Activated naive CD8-positive, alpha-beta T cell treated with anti-CD3 and anti-CD28 coated beads for 36 hours (primary cell): ENCODE measurements around the gene CMSS1. TPM values are rescaled to one million over a fixed set of nuclear protein-coding genes. Genes with fewer than 3 reads are reported as not detected.

Experiments
- DNase-seq: peaks from one replicate; pipeline ENCODE4 v3.0.0; 2021
- H3K27ac Mint-ChIP-seq: one replicate; pipeline ENCODE4 v1.8.0; 2022; ENCODE audit warnings: mild to moderate bottlenecking, moderate library complexity, mixed read lengths
- H3K27me3 Mint-ChIP-seq: one replicate; pipeline ENCODE4 v1.8.0; 2022; ENCODE audit warnings: mild to moderate bottlenecking, mixed read lengths
- H3K36me3 Mint-ChIP-seq: one replicate; pipeline ENCODE4 v1.8.0; 2021; ENCODE audit warnings: mild to moderate bottlenecking, mixed read lengths
- H3K4me1 Mint-ChIP-seq: one replicate; pipeline ENCODE4 v1.8.0; 2021; ENCODE audit warnings: mixed read lengths
- H3K4me3 Mint-ChIP-seq: one replicate; pipeline ENCODE4 v1.8.0; 2022; ENCODE audit warnings: mild to moderate bottlenecking, moderate library complexity, mixed read lengths
- H3K9me3 Mint-ChIP-seq: one replicate; pipeline ENCODE4 v1.8.0; 2022; ENCODE audit warnings: mixed read lengths
- total RNA-seq, 2 experiments: library from RNA; stranded (reverse); gene quantifications; one replicate each; pipeline ENCODE4 v1.2.3, GENCODE V29; 2021

Gene CMSS1
- total RNA-seq, 2 experiments from 2014 or later: 121 to 122 TPM

DNA sequence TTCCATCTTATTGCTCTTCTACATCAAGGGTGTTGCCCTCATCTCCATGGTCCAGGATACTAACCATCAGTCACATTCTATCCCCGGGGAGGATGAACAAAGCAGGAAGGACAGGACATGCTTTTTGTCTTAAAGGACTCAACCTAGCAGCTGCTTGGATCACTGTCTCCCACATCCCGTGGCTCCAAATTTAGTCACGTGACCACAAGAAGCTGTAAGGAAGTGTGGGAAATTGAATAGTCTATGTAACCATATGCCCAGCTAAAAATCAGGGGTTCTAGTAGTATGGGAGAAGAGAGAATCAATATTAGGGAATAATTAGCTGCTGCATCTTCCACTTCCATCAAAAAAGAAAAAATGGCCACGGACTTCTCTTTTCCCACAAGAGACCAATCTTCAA is 18.2 kb upstream of the CMSS1 start:
- H3K4me3 Mint-ChIP-seq: no peak overlapping the region
- no peaks in the 10 kb centered on the region for H3K4me1 Mint-ChIP-seq
- no peak overlapping the region for H3K27ac Mint-ChIP-seq
- H3K27me3 Mint-ChIP-seq: no peaks in the 10 kb centered on the region
- H3K36me3 Mint-ChIP-seq: peaks cover 9% of the 10 kb centered on the region
- H3K9me3 Mint-ChIP-seq: peaks cover 7% of the 10 kb centered on the region
- no peak for DNase-seq

DNA sequence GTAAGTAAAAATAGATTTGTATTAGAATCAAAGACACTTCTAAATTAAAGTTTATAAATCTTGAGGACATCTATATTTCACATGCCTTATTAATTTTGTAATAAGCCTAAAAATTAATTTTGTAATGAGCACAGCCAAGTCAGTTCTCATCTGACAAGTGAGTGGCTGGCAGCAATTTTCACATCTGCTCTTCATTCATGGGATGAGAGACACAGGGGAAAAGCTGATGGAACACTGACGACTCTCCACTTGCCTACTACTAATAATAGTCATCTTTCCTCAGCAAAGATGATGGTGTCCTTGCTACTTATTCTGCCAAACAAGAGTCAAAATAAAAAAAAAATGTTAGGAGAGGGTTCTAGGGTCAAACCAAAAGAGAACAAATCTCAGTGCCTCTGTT is 14.4 kb upstream of the CMSS1 start:
- Mint-ChIP-seq H3K4me3 (no peak overlapping the region), H3K4me1 (no peaks in the 10 kb centered on the region), H3K27me3 (no peaks in the 10 kb centered on the region), H3K9me3 (peaks cover 15% of the 10 kb centered on the region), H3K27ac (no peak overlapping the region), H3K36me3 (peaks cover 18% of the 10 kb centered on the region)
- DNase-seq: no peak

DNA sequence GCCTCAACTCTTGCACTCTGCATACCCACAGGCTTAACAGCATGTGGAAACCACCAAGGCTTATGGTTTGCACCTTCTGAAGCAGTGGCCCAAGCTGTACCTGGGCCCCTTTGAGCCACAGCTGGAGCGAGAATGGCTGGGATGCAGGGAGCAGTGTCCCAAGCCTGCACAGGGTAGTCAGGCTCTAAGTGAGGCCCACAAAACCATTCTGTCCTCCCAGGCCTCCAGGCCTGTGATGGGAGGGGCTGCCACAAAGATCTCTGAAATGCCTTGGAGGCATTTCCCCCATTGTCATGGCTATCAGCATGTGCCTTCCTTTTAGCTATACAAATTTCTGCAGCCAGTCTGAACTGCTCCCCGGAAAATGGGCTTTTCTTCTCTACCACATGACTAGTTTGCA is 12.5 kb upstream of the CMSS1 start:
- DNase-seq: no peak
- H3K27me3 Mint-ChIP-seq: no peaks in the 10 kb centered on the region
- no peaks in the 10 kb centered on the region for H3K4me1 Mint-ChIP-seq
- no peak overlapping the region for H3K27ac Mint-ChIP-seq
- H3K4me3 Mint-ChIP-seq: no peak overlapping the region
- H3K9me3 Mint-ChIP-seq: peaks cover 12% of the 10 kb centered on the region
- peaks cover 18% of the 10 kb centered on the region for H3K36me3 Mint-ChIP-seq

DNA sequence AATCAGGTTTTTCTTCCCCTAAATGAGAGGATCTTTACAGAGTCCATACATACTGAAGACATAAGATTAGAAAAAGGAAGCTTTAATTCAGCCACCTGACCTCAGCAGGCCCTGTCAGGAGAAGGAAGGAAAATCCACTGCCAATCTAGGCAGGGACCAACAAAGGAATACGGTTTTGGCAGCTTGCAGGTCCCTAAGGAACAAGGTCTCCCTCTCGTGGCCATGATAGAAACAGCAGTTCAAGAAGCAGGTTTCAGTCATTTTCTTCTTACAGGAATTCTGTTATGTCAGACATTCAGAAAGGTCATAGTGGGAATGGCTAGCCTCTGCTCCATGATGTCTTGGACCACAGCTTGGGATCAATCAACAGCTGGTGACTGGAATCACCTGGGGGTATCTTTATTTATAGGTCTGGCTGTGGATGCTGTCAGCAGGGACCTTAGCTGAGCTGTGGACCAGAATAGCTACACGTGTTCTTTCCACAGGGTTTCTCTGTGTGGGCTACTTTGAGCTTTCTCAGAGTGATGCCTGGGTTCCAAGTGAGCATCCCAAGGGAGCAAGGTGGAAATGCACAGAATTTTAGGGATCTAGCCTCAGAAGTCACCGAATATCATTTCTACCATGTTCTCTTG is 9.4 kb upstream of the CMSS1 start:
- peaks cover 14% of the 10 kb centered on the region for H3K36me3 Mint-ChIP-seq
- DNase-seq: no peak
- H3K27me3 Mint-ChIP-seq: no peaks in the 10 kb centered on the region
- no peaks in the 10 kb centered on the region for H3K4me1 Mint-ChIP-seq
- H3K9me3 Mint-ChIP-seq: peaks cover 10% of the 10 kb centered on the region
- no peak overlapping the region for H3K27ac Mint-ChIP-seq
- H3K4me3 Mint-ChIP-seq: no peak overlapping the region

DNA sequence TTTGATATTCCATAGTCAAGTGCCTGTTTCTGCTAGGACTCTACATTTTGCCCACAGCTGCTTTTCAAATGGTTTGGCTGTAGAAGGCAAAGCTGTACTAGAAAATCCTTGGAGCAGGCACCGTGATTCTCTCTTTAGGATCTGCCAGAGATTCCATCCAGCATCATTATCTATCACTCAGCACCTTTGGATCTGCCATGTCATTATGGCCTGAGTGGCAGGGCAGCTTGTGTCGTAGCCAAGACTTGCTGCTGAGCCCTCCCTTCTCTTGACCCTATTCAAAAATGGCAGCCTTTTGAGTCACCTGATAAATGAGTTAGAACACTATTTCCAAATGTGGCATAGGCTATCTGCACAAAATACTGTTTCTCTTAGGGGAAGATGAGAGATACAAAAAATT is 8.1 kb upstream of the CMSS1 start:
- Mint-ChIP-seq H3K36me3 (peaks cover 9% of the 10 kb centered on the region), H3K4me3 (no peak overlapping the region), H3K27ac (no peak overlapping the region), H3K4me1 (no peaks in the 10 kb centered on the region), H3K27me3 (no peaks in the 10 kb centered on the region), H3K9me3 (peaks cover 6% of the 10 kb centered on the region)
- DNase-seq: no peak

DNA sequence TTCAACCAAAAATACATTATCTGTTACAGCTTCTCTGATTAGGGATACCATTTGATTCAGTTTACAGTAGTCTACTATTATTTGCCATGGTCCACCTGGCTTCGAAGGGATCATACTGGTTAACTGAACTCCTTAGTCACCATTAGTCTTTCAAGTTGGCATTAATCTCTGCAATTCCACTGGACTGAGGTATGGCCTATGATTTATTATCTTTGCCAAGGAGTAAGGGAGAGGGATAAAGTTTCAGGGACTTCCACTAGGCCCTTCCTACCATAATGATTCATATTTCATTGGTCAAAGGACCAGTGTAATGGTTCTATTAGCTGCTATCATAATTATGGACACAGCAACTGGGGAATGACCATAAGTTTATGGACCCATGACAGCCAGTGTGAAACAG is 7.3 kb upstream of the CMSS1 start:
- no peak for DNase-seq
- peaks cover 5% of the 10 kb centered on the region for H3K9me3 Mint-ChIP-seq
- H3K27me3 Mint-ChIP-seq: no peaks in the 10 kb centered on the region
- H3K36me3 Mint-ChIP-seq: peaks cover 7% of the 10 kb centered on the region
- H3K27ac Mint-ChIP-seq: no peak overlapping the region
- H3K4me1 Mint-ChIP-seq: no peaks in the 10 kb centered on the region
- H3K4me3 Mint-ChIP-seq: no peak overlapping the region

DNA sequence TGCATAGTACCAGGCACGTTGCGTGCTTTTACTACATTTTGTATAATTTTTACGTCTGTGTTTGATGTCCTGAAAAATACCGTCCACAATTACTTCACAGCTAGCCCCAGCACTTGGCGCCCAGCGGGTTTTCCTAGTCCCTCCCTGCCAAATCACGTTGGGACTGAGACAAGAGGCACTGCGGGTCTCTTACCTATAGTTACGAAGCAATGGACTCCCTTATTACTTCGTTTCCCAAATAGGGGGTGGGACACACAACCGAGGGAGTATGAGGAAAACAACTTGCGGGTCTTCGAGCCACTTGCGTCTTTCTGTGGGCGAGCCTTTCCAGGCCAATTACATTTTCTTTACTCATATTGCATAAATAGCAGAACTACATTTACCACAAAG is 620 bp upstream of the CMSS1 start:
- peak overlapping the region; percentile 93 for H3K4me3 Mint-ChIP-seq
- no peaks in the 10 kb centered on the region for H3K9me3 Mint-ChIP-seq
- peaks cover 26% of the 10 kb centered on the region for H3K36me3 Mint-ChIP-seq
- peaks cover 43% of the 10 kb centered on the region for H3K4me1 Mint-ChIP-seq
- DNase-seq: no peak
- peak overlapping the region; percentile 97 for H3K27ac Mint-ChIP-seq
- H3K27me3 Mint-ChIP-seq: no peaks in the 10 kb centered on the region

DNA sequence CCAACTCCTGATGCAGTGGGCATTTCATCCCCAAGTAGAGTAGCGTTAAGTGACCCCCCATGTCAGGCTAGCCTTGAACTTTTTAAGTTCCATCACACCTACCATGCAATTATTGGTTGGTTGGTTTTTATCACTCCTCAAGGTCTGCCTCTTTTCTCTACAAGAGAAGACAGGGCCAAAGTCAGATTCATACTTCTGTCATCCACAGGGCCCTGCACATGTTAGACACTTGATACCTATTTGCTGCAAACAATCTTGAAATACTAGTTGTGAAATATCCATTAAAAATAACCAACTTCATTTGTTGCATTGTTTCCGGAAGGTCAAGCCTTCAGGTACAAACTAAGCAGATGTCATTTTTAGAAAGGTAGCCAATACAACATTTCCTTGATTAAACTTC is 1.2 kb downstream of the CMSS1 start:
- peaks cover 52% of the 10 kb centered on the region for H3K4me1 Mint-ChIP-seq
- H3K27ac Mint-ChIP-seq: peak overlapping the region; percentile 97
- H3K4me3 Mint-ChIP-seq: peak overlapping the region; percentile 93
- H3K27me3 Mint-ChIP-seq: no peaks in the 10 kb centered on the region
- peaks cover 28% of the 10 kb centered on the region for H3K36me3 Mint-ChIP-seq
- no peaks in the 10 kb centered on the region for H3K9me3 Mint-ChIP-seq
- no peak for DNase-seq

DNA sequence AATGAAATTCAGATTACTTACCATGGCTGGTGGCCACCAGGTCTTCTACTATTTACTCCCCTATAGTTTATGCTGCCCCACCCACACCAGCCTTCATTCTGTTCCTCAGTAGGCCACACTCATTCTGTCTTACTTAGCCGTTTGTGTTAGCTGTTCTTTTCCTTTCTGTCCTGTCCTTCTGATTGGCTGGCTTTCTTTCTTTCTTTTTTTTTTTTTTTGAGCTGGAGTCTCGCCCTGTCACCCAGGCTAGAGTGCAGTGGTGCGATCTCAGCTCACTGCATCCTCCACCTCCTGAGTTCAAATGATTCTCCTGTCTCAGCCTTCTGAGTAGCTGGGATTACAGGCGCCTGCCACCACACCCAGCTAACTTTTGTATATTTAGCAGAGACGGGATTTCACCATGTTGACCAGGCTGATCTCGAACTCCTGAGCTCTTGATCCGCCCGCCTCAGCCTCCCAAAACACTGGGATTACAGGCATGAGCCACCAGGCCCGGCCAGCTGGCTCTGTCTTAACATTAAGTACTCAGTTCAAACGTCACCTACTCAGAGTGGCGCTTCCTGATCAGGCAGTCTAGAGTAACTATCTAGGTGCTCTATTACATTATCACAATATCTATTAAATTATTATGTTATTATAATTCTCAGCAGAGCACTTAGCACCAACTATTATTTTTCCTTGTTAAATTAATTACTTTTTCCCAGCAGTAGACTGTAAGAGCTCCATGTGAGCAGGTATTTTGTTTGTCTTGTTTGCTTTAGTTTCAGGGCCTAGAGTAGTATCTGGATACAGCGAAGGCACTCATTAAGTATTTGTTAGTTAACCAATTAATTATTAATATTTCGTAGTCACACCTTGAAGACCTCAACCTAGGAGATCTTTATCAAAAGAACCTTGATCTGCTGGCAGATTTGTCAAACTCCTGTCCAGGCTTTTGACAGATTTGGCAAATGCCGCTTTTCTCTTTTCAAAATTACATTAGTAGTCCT is 6.4 kb downstream of the CMSS1 start:
- Mint-ChIP-seq H3K27me3 (no peaks in the 10 kb centered on the region), H3K4me3 (no peak overlapping the region), H3K27ac (no peak overlapping the region), H3K9me3 (no peaks in the 10 kb centered on the region), H3K4me1 (peaks cover 43% of the 10 kb centered on the region), H3K36me3 (peaks cover 26% of the 10 kb centered on the region)
- no peak for DNase-seq

DNA sequence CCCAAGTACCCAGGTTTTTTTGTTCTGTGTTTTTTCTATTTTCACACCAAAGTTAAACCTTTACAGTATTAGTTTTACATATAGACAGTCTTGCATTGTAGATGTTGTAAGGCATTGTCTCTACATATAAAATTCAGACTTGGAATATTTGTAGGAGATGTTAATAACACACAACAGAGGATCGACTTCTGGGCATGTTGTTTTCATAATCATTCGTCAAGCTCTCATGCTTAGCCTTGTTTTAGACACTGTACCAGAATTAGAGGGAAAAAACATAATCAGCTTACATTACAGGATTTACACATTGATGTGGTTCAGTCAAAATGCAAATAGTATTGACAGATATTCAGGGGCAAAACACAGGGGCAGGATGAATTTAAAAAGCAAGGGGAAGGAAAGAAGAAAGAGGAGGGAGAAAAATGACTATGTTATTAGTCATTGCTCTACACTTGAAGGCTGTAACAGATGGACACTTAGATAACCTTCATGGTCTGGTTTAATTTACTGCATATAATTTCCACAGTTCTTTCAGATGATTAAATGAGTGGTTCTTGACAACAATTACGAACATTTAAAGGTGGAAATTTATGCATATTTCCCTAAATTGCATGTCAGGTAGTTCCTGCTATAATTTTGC is 7.5 kb downstream of the CMSS1 start:
- Mint-ChIP-seq H3K27me3 (no peaks in the 10 kb centered on the region), H3K36me3 (peaks cover 15% of the 10 kb centered on the region), H3K27ac (no peak overlapping the region), H3K4me1 (peaks cover 37% of the 10 kb centered on the region), H3K4me3 (no peak overlapping the region), H3K9me3 (no peaks in the 10 kb centered on the region)
- no peak for DNase-seq

DNA sequence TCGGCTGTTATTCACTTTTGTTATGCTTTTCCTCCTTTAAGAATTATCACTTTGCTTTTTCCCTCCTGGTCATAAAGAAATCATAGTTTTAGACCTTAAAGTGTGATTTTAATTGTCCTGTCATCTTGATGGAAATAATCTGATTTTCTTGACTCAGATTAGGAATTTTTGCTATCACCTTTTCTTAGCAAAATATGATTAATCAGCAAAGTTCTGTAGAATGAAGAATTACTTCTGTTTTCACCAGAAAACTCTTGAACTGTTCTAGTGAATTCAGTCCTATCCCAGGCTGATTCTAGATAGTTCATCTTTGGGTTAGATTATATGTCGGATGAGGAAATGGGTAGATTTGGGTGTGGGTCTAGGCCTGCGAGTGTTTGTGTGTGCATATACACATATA is 12.2 kb downstream of the CMSS1 start:
- Mint-ChIP-seq H3K9me3 (no peaks in the 10 kb centered on the region), H3K27ac (no peak overlapping the region), H3K4me3 (no peak overlapping the region), H3K27me3 (no peaks in the 10 kb centered on the region), H3K4me1 (peaks cover 22% of the 10 kb centered on the region), H3K36me3 (peaks cover 3% of the 10 kb centered on the region)
- DNase-seq: no peak

DNA sequence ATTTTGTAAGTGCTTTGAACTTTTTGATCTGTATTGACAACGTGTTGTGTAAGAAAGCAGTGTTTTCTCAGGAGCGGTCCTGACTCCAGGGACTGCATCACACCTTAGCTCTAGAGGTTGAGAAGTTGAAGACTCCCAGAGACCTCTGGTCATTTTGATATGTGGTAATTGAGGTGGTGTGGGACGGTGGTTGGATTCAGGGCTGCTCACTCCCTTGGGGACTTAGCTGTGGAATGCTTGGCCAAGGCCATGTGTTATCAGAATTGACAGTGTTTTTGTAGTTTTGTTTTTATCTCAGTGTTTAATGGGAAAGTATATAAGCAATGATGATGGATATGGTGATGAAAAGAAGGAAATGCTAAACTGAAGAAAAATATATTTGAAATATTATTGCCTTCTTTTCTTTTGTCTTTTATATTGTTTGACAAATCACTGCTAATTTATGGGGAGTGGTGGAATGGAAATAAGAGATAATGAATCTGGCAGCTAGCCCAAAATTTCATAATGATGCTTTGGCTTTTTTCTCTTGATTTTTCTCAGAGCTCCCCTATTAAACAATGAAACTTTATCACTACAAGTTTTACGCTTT is 16.0 kb downstream of the CMSS1 start:
- no peaks in the 10 kb centered on the region for H3K9me3 Mint-ChIP-seq
- H3K27ac Mint-ChIP-seq: no peak overlapping the region
- peaks cover 14% of the 10 kb centered on the region for H3K4me1 Mint-ChIP-seq
- no peaks in the 10 kb centered on the region for H3K36me3 Mint-ChIP-seq
- no peak overlapping the region for H3K4me3 Mint-ChIP-seq
- DNase-seq: no peak
- no peaks in the 10 kb centered on the region for H3K27me3 Mint-ChIP-seq

DNA sequence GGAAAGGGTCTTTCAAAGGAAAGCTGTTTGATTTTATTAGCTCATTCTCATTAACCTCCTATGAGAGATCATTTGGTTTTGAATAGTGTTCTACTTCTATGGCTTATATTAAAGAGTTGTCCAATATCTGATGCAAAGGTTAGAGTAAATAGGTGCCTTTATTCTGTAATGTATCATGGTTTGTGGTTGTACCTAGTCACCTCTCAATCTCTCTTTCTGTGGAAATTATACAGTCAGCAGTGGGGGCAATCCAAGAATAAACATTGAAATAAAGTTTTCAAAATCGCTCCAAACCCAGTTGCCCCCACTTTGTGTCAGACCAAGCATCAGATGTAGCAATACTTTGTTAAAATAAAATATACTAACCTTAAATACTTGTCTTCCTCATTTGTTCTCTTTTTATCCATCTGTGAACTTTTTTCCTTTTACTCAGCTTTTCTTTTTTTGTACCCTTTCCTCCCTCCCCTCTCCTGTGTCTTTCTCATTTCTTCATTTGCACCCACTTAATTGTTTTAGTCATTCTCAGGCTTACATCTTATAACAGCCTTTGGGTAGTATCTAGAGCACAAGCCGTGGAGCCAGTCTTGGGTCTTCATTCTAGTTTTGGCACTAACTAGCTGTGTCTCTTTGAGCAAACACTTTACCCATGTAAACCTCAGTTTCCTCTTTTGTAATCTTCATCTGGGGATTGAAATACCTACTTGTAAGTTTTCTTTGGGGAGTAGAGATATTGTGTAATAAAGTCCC is 16.7 kb downstream of the CMSS1 start:
- Mint-ChIP-seq H3K27me3 (no peaks in the 10 kb centered on the region), H3K9me3 (no peaks in the 10 kb centered on the region), H3K4me1 (peaks cover 14% of the 10 kb centered on the region), H3K4me3 (no peak overlapping the region), H3K36me3 (no peaks in the 10 kb centered on the region), H3K27ac (no peak overlapping the region)
- DNase-seq: no peak

DNA sequence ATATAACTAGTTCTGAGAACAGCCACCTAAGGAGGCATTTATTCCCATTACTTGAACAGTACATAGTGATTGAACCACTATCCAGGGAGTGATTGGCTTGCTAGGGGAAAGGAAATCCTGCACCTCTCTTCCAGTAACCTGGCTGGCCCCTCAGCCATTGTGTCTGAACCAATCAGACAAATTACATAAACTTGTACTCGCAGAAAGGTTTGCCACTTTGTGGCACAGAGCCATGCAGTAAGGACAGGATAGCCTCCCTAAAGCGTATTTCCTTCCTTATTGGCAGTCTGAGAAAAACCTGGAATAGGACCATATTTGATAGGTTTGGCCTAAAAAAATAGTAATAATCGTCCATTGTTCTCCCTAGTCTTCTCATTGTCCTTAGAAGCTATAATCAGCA is 19.0 kb downstream of the CMSS1 start:
- peaks cover 11% of the 10 kb centered on the region for H3K4me1 Mint-ChIP-seq
- peaks cover 3% of the 10 kb centered on the region for H3K36me3 Mint-ChIP-seq
- no peaks in the 10 kb centered on the region for H3K9me3 Mint-ChIP-seq
- no peaks in the 10 kb centered on the region for H3K27me3 Mint-ChIP-seq
- H3K4me3 Mint-ChIP-seq: no peak overlapping the region
- H3K27ac Mint-ChIP-seq: no peak overlapping the region
- DNase-seq: no peak
